HG03175 (cell line): ENCODE results near the gene CC2D1A.

Source experiments
- ATAC-seq: cut with Tn5 transposase; IDR thresholded peaks from one replicate; pipeline ENCODE4 v1.9.1; 2021; ENCODE audit warnings: mild to moderate bottlenecking, moderate library complexity; ENCODE audit not compliant: unreplicated experiment

CC2D1A gene

GRCh38 chr19:13876834-13877233 lies 29.2 kb upstream of the CC2D1A start, which contains the start of gene NANOS3:
Gene NANOS3, plus strand, starts transcription at chr19:13877134. Its CDS starts 115 bp downstream, at chr19:13877249.
- no peak for ATAC-seq

DNA sequence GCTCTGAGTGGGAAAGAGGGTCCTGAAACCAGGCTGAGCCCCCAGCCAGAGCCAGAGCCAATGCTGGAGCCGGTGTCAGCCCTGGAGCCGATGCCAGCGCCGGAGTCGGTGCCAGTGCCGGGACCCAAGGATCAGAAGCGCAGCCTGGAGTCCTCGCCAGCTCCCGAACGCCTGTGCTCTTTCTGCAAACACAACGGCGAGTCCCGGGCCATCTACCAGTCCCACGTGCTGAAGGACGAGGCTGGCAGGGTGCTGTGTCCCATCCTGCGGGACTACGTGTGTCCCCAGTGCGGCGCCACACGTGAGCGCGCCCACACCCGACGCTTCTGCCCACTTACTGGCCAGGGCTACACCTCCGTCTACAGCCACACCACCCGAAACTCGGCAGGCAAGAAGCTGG lies 28.7 kb upstream of the CC2D1A start:
- ATAC-seq, result no peak

- ATAC-seq, result peak; percentile 84
Observed at GRCh38 chr19:13880059-13881043, 25.6 kb upstream of the CC2D1A start.

- ATAC-seq, result no peak
Observed at GRCh38 chr19:13881251-13881691, 24.7 kb upstream of the CC2D1A start.

GRCh38 chr19:13881692-13882418 lies 24.1 kb upstream of the CC2D1A start:
- no peak for ATAC-seq

DNA sequence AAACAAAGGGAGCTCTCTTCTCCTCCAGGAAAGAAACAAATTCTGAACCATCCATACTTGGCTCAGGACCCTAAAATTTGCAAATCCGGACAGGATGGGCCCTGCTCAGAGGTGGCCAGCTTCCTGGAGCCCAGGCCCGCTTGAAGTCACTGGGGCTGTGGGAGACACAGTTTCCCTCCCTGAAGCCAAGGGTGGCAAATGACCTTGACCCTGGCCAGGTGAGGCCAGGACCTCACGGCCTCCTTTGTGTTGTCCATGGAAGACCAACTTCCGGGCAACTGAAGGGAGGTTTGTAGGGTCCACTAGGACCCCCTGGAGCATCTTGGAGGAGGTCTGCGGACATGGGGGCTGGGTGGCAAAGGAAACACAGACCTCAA lies 23.6 kb upstream of the CC2D1A start:
- no peak for ATAC-seq

DNA sequence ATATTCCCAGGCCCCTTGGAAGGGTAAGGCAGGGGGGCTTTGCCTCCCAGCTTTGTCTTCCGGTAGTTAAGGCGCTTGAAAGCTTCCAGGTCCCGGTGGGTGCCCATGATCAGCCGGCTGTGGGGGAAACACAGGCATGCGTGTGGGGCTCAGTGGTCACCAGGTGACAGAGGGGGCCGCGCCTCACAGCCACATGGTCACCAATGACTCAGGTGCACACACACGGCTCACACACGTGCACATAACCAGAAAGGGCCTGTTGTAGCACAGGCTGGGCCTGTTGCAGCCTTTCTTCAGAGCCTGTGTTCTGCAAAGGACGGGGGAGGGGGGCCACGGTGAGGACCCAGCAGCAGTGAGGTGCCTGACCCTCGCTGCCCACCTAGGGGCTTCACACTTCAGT lies 23.2 kb upstream of the CC2D1A start:
- ATAC-seq, result no peak

GRCh38 chr19:13883516-13884064 lies 22.4 kb upstream of the CC2D1A start:
- ATAC-seq, result no peak

GRCh38 chr19:13884726-13885591 lies 21.0 kb upstream of the CC2D1A start:
- ATAC-seq, result no peak

DNA sequence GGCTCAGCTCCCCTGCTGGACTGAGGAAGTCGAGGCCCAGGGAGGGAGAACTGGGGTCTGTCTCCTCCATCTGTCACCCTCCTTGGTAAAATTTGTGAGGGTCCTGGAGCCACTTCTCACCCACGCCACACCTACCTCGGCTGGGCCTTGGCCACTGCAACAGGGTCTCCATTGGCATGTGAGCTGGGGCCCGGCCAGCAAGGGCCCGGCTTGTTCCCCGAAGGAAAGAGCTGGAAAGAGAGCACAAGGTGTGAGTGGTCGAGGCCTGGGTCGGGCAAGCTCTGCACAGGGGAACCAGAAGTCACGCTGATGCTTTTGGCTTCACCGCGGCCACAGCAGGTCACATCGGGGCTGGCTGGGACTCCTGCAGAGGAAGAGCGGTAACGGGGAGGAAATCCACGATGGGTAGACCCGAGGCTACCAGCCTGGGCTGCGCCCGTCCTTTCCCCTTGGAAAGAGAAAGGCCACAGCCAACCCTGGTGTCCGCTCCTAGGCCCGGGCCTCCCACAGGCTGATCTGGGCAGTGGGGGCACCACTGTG lies 20.1 kb upstream of the CC2D1A start:
- no peak for ATAC-seq

- no peak for ATAC-seq
Observed at GRCh38 chr19:13887018-13887436, 19.0 kb upstream of the CC2D1A start.

DNA sequence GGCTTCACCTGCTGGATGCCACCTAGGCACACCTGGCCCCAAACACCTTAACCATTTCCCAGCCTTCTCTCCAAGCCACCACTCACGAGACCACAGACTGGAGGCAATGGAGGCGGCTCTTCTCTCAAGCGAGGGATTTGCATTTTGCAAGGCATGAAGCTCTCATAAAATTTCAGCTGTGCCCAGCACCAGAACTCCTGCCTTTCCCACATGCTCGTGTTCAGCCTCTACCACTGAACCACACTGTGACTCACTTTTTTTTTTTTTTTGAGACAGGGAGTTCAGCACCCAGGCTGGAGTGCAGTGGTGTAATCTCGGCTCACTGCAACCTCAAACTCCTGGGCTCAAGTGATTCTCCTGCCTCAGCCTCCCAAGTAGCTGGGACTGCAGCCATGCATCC lies 18.5 kb upstream of the CC2D1A start:
- ATAC-seq, result no peak

DNA sequence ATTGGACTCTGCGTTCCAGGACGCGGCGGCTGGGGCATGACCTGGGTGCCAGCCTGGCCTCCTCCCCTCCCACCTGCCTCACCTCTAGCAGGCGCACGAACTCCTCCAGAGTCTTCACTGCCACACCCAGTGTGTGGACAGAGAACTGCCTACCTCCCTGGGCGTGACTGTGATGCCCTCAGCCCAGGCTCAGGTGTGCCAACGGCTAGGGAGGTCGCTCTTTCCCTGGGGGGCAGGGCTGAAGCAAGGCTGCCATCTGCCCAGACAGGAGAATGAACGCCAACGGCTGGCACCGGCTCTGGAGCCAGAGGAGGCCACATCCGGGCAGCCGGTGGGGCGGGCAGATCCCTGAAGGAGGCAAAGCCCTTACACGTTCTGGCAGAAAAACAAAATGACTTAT lies 17.7 kb upstream of the CC2D1A start:
- no peak for ATAC-seq

DNA sequence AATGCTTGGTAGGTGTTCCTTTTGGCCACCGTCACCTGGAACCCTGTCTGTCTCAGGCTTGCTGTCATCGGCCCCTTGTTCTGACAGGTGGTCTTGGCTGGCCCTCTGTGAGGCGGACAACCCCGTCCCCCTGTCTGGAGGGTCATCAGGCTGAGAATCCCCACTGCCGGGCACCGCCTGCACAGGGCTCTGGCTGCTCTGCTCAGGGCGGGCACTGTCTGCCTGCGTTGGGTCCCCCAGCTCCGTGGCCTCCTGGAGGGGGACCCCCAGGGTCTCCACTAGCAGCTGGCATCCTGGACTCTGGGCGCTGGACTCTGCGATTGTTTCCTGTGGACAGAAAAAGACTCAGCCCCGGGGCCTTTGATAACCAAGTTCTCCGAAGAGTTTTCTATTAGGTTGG lies 15.9 kb upstream of the CC2D1A start:
- no peak for ATAC-seq

- no peak for ATAC-seq
Observed at GRCh38 chr19:13892870-13893269, 13.1 kb upstream of the CC2D1A start.

GRCh38 chr19:13894552-13894951 lies 11.4 kb upstream of the CC2D1A start:
- ATAC-seq, result no peak

- ATAC-seq, result no peak
Observed at GRCh38 chr19:13896227-13896626, 9.8 kb upstream of the CC2D1A start.

DNA sequence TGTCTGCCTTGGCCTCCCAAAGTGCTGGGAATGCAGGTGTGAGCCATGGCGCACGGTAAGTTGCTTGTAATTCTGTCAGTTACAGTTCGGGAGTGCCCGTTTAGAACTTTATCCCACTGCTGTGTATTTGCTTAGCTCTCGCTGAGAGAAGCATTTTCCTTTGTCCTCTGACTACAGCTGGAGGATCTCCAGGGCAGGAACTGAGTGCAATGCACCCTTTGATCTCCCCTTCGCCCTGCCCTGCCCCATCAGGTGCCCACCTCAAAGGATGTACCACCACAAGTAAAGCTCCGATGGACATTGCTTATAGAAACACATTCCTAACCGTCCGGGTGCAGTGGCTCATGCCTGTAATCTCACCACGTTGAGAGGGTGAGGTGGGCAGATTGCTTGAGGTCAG lies 6.6 kb upstream of the CC2D1A start:
- no peak for ATAC-seq

DNA sequence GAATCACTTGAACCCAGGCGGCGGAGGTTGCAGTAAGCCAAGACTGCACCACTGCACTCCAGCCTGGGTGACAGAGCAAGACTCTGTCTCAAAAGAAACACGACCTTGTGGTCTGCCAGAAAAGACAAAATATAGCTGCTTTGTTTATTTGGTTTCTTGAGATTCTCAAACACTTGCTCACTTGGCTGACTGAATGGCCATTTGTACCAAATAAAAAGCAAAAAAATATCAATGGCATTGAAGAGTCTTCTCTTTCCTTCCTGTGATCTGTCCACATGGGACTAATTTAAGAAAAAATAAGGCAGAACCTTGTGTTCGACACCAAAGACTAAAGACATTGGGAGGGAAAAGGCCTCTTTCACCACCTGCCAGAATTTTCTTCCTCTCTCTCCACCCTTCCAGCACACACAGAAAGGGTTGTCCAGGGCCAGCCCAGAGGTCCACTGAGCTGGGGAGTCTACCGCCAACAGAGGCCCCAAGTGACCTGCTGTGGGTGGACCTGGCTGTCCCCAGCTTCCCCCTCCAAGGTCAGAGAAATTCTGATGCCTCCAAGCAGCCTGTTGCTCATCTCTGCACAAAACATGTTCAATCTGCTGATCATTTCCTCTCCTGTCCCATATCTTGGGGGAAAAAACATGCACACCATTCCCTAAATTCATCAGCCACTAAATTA lies 6.0 kb upstream of the CC2D1A start:
- no peak for ATAC-seq
